ENCODE measurements around the gene GARNL3. TPM values are rescaled to one million over a fixed set of nuclear protein-coding genes. Genes with fewer than 3 reads are reported as not detected.

The GARNL3 gene
- total RNA-seq, 1 experiment from 2014 or later: 11.5 TPM

DNA sequence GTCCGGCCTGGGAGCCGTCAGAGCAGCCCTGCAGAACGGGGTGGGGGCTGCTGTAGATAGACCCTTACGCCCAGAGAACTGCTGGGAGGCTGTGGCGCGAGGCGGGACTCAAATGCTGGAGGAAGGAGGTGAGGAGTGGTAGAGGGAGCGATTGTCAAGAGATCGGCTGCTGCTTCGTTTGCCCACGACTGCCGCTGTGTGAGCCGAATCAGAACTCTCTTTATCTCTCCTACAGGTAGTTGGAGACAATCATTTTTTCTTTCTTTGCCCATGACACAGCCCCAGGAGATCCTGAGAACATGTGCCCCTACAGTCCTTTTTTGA lies 160.1 kb downstream of the GARNL3 start:
- Histone ChIP-seq H3K4me1 (ENCODE audit: control insufficient read depth, insufficient read depth, low read length) (peaks cover 9% of the 10 kb centered on the region; the same call in 1 of the 2 replicates), H3K9me3 (ENCODE audit: control insufficient read depth, insufficient read depth, low read depth, low read length) (no peaks in the 10 kb centered on the region), H3K4me3 (ENCODE audit: low read depth in 2 of 2, low read length in 2 of 2) (peak overlapping the region; percentile 90 to 96), H3K27ac (ENCODE audit: low read length) (peak overlapping the region; percentile 95), H3K27me3 (ENCODE audit: control insufficient read depth, insufficient read depth, low read length) (no peaks in the 10 kb centered on the region), H3K36me3 (ENCODE audit: control insufficient read depth, insufficient read depth, low read length) (no peaks in the 10 kb centered on the region; the same call in 1 of the 2 replicates)
- DNase-seq (ENCODE audit: low read depth, low spot score) (no peak), ATAC-seq (peak; percentile 17)
- ChIA-PET CTCF (no interaction called here), POLR2A (interaction anchor here (0.5 kb wide), 1 partner anchor 182 kb away, joined by 3 read pairs; no protein-coding TSS in a partner anchor)
- intact Hi-C loops (cut with micrococcal nuclease; ENCODE audit: unreplicated experiment) (no loop called here), in situ Hi-C loops (cut with HindIII; ENCODE audit: low pct_unique_long_range_greater_than_20kb, low sequenced_read_pairs) (no loop called here)
- TF ChIP-seq, protein P1, sequence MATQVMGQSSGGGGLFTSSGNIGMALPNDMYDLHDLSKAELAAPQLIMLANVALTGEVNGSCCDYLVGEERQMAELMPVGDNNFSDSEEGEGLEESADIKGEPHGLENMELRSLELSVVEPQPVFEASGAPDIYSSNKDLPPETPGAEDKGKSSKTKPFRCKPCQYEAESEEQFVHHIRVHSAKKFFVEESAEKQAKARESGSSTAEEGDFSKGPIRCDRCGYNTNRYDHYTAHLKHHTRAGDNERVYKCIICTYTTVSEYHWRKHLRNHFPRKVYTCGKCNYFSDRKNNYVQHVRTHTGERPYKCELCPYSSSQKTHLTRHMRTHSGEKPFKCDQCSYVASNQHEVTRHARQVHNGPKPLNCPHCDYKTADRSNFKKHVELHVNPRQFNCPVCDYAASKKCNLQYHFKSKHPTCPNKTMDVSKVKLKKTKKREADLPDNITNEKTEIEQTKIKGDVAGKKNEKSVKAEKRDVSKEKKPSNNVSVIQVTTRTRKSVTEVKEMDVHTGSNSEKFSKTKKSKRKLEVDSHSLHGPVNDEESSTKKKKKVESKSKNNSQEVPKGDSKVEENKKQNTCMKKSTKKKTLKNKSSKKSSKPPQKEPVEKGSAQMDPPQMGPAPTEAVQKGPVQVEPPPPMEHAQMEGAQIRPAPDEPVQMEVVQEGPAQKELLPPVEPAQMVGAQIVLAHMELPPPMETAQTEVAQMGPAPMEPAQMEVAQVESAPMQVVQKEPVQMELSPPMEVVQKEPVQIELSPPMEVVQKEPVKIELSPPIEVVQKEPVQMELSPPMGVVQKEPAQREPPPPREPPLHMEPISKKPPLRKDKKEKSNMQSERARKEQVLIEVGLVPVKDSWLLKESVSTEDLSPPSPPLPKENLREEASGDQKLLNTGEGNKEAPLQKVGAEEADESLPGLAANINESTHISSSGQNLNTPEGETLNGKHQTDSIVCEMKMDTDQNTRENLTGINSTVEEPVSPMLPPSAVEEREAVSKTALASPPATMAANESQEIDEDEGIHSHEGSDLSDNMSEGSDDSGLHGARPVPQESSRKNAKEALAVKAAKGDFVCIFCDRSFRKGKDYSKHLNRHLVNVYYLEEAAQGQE (IDR thresholded peaks at IDR 0.05; ENCODE audit: insufficient read depth in 1 of 2, low read depth in 2 of 2, low read length in 1 of 2): peak in 1 of 2 experiments; percentile 14; a peak in 1 of 4 replicates
- TF ChIP-seq SIN3A (IDR thresholded peaks at IDR 0.05; ENCODE audit: borderline replicate concordance, insufficient read depth, low read depth, low read length) (no peak), TCF7L2 (IDR thresholded peaks at IDR 0.05; ENCODE audit: low read depth, low read length) (no peak)
- BruUV-seq (replicated peaks): TSS peak; percentile 74

DNA sequence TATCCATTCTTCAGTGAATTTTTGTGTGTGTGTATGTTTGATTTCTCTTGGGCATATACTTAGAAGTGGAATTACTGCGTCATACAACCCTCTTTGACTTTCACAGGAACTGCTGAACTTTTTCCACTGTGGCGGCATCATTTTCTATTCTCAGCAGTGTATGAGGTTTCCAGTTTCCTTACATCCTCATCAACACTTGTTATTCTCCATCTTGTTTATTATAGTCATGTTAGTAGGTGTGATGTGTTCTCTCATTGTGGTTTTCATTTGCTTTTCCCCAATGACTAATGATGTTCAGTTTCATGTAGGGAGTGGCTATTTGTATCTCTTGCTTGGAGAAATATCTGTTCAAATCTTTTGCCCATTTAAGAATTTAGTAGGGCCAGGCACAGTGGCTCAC lies 162.2 kb downstream of the GARNL3 start:
- H3K4me1 ChIP-seq (ENCODE audit: control insufficient read depth, insufficient read depth, low read length): peaks cover 6% of the 10 kb centered on the region; the same call in 1 of the 2 replicates
- H3K4me3 ChIP-seq (ENCODE audit: low read depth in 2 of 2, low read length in 2 of 2): no peak overlapping the region
- no peak overlapping the region for H3K27ac ChIP-seq (ENCODE audit: low read length)
- intact Hi-C loops (cut with micrococcal nuclease; ENCODE audit: unreplicated experiment) (no loop called here), in situ Hi-C loops (cut with HindIII; ENCODE audit: low pct_unique_long_range_greater_than_20kb, low sequenced_read_pairs) (no loop called here)
- DNase-seq (ENCODE audit: low read depth, low spot score): no peak
- ATAC-seq: no peak
- TF ChIP-seq, protein P1 (IDR thresholded peaks at IDR 0.05; ENCODE audit: insufficient read depth in 1 of 2, low read depth in 2 of 2, low read length in 1 of 2): no peak
- TF ChIP-seq, protein P2, sequence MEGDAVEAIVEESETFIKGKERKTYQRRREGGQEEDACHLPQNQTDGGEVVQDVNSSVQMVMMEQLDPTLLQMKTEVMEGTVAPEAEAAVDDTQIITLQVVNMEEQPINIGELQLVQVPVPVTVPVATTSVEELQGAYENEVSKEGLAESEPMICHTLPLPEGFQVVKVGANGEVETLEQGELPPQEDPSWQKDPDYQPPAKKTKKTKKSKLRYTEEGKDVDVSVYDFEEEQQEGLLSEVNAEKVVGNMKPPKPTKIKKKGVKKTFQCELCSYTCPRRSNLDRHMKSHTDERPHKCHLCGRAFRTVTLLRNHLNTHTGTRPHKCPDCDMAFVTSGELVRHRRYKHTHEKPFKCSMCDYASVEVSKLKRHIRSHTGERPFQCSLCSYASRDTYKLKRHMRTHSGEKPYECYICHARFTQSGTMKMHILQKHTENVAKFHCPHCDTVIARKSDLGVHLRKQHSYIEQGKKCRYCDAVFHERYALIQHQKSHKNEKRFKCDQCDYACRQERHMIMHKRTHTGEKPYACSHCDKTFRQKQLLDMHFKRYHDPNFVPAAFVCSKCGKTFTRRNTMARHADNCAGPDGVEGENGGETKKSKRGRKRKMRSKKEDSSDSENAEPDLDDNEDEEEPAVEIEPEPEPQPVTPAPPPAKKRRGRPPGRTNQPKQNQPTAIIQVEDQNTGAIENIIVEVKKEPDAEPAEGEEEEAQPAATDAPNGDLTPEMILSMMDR (IDR thresholded peaks at IDR 0.05): no peak
- TF ChIP-seq TCF7L2 (IDR thresholded peaks at IDR 0.05; ENCODE audit: low read depth, low read length): no peak
- no peak for TF ChIP-seq POLR2AphosphoS5 (IDR thresholded peaks at IDR 0.05; ENCODE audit: low read depth, low read length)
- TF ChIP-seq SIN3A (IDR thresholded peaks at IDR 0.05; ENCODE audit: borderline replicate concordance, insufficient read depth, low read depth, low read length): no peak
- POLR2A ChIA-PET: no interaction called here
- no peaks in the 10 kb centered on the region for H3K9me3 ChIP-seq (ENCODE audit: control insufficient read depth, insufficient read depth, low read depth, low read length)
- H3K36me3 ChIP-seq (ENCODE audit: control insufficient read depth, insufficient read depth, low read length): no peaks in the 10 kb centered on the region; the same call in 1 of the 2 replicates
- no peaks in the 10 kb centered on the region for H3K27me3 ChIP-seq (ENCODE audit: control insufficient read depth, insufficient read depth, low read length)
- no TSS peak for BruUV-seq (replicated peaks)
- CTCF ChIA-PET: no interaction called here
